Stimulated activated CD4-positive, alpha-beta T cell treated with anti-CD3 and anti-CD28 coated beads, Interleukin-15, amount 100 ng/mL, for 48 hours (primary cell): ENCODE data around the gene BTBD9.

ENCODE experiments used
- DNase-seq, 2 donors: peaks; one replicate each; pipeline ENCODE4 v3.0.0-alpha.2; 2020; ENCODE audit warnings: low read depth in 2 of 2

BTBD9 gene

GRCh38 chr6:38162493-38163185 is 477.1 kb downstream of the BTBD9 start:
- no peak for DNase-seq

- no peak for DNase-seq
Observed at GRCh38 chr6:38161754-38162492, 477.8 kb downstream of the BTBD9 start.

- no peak for DNase-seq
Observed at GRCh38 chr6:38161331-38161730, 478.4 kb downstream of the BTBD9 start.

DNA sequence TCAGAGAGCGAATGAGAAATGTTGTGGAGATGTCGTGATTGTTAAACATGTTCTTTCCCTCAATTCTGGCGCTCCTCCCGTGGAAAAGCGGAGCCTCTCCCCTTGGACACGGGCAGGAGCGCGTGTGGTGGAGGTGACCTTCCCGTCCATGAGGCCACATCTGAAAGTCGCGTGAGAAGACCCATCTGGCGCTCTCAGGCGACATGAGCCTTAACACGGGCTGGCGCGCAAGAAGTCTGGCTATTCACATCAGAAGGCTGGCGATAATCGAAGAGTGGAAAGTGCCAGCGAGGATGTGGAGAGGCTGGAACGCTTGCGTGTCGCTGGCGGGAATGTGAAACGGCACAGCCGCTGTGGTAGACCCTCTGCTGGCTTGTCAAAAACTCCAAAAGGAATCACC is 478.9 kb downstream of the BTBD9 start:
- DNase-seq = no peak

DNA sequence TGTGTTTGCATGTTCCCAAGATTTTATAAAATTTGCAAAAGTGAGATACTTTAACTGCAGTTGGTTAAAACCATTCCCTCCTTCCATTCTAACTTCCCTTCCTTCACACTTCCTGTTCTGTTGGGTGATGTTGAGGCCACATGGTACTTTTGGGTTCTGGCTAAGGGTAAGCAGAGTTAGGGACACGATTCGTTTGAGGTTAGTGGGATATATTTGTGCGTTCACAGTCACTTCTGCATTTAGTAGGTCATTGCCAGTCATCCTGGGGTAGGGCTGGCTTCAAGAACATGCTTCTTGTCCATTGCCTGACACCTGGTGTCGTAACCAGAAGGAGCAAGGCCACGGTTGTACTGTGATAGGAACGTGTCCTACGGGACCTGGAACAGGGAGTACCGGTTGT is 480.1 kb downstream of the BTBD9 start:
- DNase-seq = no peak

- no peak for DNase-seq
Observed at GRCh38 chr6:38158762-38159350, 480.9 kb downstream of the BTBD9 start.

- no peak for DNase-seq
Observed at GRCh38 chr6:38157905-38158304, 481.8 kb downstream of the BTBD9 start.

GRCh38 chr6:38156818-38157565 is 482.7 kb downstream of the BTBD9 start:
- no peak for DNase-seq

- DNase-seq = no peak
Observed at GRCh38 chr6:38155621-38156204, 484.0 kb downstream of the BTBD9 start.

GRCh38 chr6:38155144-38155543 is 484.6 kb downstream of the BTBD9 start:
- no peak for DNase-seq

DNA sequence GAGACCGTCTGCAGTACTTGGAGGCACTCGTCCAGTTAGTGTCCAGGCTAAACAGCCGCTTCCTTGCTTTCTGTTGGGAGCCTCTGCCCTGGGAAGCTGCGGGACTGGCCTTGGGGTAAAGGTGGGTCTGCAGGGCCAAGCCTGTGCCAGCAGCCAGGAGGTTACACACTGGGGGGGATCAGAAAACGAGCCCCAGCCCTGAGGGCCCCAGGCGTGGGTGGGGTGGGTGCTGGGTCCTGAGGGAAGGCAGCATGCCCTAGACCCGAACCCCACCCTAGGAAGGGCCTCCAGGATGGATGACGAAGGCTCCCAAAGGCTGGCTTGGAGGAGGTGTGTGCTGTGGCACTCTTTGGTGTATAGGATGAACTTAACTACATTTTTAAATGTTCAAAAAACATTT is 485.0 kb downstream of the BTBD9 start:
- DNase-seq = no peak

GRCh38 chr6:38153798-38154345 is 485.9 kb downstream of the BTBD9 start:
- DNase-seq = no peak

DNA sequence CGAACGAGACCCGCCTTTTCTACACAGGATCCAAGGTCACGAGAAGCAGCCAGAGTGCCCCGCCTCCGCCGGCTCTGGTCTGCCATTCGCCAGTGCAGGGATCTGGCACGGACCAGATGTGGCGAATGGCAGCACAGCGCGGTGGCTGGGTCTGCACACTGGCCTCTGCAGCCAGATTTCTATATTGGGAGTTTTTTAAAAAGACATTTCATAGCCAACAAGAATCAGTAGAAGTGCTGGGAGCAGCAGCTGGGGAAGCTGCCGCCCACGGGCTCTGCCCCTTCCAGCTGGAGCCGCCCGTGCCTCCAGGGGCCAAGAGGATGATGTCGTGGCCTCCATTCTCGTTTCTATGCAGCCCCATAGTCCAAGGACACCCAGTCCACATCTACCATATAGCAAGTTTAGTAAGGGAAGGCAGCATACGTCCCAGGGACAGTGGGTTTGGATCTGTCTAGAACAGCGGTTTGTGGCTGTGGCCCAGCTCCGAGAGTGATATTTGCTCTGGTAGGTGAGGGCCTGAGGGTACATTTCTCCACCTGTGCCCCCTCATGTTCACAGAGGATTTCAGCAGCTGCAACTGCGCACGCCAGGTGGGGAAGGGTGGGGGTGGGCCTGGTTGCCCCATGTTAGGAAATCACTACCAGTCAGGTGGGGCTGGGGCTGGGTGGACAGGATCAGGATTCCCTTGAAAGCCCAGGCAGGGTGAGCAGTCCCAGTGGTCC is 486.5 kb downstream of the BTBD9 start:
- no peak for DNase-seq

- no peak for DNase-seq
Observed at GRCh38 chr6:38152620-38153019, 487.1 kb downstream of the BTBD9 start.

GRCh38 chr6:38151580-38152500 is 487.9 kb downstream of the BTBD9 start:
- DNase-seq = no peak

DNA sequence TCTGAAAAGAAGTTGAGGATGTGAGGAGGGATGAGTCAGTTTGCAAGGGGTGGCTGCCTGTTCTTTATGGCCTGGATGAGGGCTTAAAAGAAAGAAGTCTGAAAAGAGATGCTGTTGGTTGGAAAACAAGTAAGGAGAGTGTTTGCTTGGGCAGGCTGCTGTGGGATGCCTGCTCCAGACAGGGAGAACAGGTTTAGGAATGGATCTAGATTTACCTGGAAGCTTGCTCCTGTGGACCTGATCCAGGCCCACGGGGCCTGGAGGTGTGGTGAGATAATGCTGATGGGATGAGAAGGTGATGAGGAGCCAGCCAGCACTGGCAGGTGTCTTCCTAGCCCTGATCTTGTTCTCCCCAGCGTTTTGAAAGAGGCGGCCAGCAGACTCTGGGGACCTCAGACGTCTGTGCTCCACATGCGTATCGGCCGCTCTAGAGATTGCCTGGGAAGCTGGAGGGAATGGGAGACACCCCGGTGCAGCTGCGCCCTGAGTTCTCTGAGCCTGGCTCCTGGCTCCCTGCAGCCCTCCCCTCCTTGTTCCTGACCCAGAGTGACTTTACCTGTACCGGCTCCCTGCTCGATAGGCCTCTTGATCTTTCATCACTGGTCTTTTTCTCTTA is 488.9 kb downstream of the BTBD9 start:
- no peak for DNase-seq

DNA sequence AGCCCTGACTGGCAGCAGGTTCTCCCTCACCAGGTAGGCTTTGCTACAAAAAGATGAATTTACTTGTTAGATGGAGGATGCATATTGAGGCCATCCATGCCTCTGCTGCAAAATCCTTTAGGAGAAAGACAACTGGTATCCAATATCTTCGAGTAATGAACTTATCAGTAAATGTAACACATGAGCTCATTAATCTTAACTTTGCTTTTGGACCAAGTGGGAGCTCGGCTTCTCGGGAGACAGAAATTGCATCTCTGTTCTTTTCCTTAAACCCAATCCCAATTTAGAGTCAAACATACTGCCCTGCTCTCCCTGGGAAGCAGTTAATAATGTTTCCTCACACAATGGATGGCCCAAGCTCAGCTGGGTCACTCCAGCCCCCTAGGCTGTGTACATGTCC is 489.7 kb downstream of the BTBD9 start:
- DNase-seq = no peak

GRCh38 chr6:38149531-38149930 is 490.2 kb downstream of the BTBD9 start:
- no peak for DNase-seq

DNA sequence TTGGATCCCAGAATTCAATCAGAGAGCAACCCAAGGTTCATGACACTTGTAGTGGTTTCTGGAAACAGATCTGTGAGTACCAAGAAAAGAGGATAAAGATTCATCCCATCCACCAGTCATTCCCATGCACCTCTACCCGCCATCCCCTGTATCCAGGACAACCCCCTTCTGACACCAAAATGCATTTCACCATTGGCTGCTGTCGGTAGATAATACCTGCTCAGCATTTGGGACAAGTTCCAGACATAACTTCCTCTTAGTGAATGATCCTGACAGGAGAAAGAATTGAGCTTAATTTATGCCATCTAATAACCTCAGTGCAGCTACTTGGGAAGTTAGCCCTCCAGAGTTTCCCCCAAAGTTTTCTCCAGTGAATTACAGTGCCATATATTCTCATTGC is 491.1 kb downstream of the BTBD9 start:
- DNase-seq = no peak

DNA sequence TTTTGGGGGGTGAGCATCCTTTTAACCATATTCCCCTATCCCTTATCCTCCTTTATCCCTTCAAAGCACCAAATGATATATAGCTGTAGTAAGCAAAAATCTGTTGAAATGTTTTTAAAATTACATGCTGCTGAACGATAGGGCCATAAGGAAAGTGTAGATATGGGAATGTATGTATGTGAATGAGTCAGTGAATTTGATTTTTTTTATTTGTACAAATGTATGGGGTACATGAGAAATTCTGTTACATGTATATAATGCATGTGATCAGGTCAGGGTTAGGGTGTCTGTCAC is 493.0 kb downstream of the BTBD9 start:
- no peak for DNase-seq
